HS-27A (cell line): Measurements from ENCODE around the gene SOCS3.
"Not testable (repeated sequence)": the region's sequence is repeated elsewhere in the genome, so short reads cannot be mapped to it uniquely, and the experiment has no call there.

ENCODE experiments used
- DNase-seq: peaks from one replicate; pipeline ENCODE4 v3.0.0-alpha.2; 2012; ENCODE audit warnings: low read depth, missing footprints

Gene SOCS3

GRCh38 chr17:78348055-78348770, 11.7 kb downstream of the SOCS3 start:
- no peak for DNase-seq

- no peak for DNase-seq
Measured at GRCh38 chr17:78347453-78347852, 12.4 kb downstream of the SOCS3 start.

- no peak for DNase-seq
Measured at GRCh38 chr17:78346605-78347250, 13.1 kb downstream of the SOCS3 start.

DNA sequence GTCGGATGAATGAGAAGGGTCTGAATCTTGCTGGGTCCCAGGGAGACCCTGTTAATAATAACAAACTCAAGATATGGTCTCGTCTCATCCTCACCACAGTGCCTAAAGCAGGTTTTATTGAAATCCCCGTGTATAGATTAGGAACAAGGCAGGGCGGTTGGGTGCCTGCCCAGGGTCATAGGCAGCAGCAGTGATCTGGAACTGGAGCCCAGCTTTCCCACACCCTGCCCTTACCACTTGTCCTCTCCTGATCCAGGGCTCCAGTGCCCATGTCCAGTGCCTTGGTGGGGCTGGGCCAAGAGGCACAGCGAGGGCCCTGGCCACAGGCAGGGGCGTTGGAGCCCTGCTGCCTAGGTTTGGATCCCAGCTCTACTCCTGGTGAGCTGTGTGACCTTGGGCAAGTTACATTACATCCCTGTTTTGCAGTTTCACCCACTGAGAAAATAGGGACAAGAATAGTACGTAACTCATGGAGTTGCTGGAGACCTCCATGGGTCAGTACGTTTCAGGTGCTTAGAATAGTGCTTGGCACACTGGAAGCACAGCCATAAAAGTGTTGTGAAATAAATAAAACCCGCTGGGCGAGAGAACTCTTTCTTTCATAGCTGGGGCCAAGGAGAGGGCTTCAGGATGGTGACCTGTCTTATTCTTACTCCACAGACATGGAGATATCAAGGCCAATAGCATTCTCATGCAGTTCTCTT, 13.9 kb downstream of the SOCS3 start:
- DNase-seq = no peak

GRCh38 chr17:78345172-78345571, 14.7 kb downstream of the SOCS3 start:
- DNase-seq = no peak

DNA sequence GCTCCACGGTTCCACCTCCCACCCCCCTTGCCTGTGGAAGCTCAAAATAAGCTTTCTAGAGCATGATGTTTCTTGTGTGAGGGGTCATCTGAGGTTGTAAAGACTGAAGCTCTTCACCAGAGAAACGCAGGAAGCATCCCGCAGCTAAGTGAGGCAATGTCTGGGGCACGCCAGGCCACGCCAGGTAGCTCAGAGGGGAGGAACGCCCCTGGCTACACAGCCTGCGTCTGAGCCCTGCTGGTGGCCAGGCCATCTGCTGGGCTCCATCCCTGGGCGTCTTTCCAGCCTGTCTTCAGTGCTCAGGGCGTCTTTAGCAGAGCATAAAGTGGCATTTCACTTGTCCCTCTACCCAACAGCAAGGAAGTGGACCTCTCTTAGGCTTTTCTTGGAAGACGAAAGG, 15.2 kb downstream of the SOCS3 start:
- no peak for DNase-seq

- DNase-seq = no peak
Measured at GRCh38 chr17:78343543-78344201, 16.2 kb downstream of the SOCS3 start.

- no peak for DNase-seq
Measured at GRCh38 chr17:78343187-78343542, 16.7 kb downstream of the SOCS3 start.

GRCh38 chr17:78342449-78343186, 17.3 kb downstream of the SOCS3 start:
- DNase-seq = no peak

DNA sequence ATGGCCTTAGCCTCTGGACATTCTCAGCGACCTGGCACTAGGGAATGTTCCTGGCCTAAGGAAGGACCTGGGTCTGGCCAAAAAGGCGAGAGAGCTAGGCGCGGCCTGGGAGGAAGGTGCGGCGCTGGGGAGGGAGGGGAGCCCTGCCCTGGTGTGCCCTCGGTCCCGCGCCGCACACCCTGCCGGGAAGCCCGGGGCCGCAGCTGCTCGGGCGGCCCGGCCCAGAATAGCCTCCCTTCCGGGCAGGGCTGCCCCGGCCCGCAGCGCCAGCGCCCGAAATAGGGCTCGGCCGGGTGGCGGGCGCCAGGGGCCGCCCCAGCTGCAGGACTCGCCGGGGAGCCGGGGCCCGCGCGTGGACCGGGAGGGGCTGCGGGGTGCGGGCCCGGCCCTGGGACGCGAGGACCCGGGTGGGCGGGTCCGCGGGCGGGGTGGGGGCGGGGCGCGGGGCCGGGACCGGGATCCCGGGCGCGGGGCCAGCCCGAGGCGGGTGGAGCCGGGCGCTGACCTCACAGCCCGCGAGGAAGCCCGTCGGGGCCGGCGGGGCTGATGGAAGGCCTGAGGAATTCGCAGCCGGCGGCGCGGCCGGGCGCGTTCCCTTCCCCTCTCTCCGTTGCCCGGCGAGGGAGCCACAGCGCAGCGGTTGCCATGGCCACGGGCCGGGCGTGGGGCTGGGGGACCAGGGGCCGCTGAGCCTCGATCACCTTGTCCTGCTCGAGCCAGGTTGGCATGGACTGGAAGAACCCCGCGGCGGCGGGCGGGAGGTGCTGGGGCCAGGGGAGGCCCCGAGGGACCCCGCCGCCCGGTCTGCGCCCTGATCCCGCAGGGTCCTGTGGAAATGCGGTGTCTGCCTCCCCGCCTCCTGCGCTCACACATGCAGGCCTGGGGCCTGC, 18.1 kb downstream of the SOCS3 start:
- DNase-seq = no peak

DNA sequence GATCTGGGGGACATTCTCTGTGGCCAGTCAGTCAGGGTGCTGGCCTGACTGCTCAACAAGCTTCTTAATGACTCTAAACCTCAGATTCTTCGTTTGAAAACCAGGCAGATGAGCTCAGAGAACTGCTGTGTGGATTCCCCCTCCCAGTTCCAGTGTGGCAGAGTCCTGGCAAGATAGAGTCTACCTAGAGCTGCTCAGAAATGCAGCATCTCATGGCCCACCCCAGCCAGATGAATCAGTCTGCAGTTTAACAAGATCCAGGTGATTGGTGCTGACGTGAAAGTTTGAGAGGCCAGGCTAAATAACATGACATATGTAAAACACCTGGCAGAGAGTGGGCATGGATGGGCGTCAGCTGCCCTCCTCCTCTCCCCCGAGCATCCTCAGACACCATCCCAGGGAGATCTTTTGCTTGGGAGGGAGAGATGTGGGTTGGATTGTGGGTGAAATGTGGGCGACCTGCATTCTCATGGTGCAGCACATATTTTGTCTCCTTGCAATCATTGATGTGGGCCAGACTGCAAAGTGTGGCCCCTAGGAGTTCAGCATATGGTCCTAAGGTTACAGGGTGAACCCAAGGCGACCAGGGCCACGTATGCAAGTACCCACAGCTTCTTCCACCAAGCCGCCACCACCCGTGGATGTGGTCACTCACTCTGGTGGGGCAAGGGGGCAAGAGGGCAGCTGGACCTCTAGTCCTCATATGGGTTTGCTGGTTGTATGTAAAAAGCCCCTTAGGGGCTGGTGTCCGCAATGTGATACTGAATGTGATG, 19.5 kb downstream of the SOCS3 start:
- no peak for DNase-seq

DNA sequence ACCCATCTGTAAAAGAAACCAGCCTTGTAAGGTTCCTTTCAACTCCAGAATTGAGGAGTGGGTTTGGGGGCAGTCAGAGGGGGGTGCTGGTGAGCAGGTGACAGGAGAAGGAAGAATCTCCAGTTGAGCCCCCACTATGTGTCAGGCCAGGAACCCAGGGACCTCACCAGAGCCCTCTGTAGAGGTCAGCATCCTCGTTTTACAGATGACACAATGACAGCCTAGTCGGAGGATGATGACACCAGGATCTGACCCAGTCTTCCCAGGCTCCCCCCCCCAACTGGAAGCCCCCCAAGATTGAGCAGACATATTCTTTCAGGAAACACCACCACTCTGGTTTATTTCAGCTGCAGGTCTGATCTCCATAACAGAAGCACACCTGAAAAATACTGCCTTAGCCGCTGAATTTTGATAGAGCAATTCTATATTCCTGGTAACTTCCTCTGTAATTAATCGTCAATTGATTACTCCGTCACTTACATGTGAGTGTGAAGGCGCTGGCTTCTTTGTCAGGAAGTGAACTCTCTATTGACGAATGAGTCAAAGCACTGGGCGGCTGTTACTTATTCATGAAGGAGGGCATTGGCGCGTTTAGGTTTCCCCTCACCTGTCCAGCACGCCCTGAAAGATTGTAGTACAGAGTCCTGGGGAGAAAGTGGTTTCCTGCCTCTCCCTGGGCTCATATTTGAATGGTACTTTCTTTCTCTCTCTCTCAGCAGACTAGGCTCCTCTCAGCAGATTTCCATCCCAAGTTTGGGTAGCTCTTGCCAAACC, 21.2 kb downstream of the SOCS3 start:
- no peak for DNase-seq

- DNase-seq = no peak
Measured at GRCh38 chr17:78337244-78338109, 22.4 kb downstream of the SOCS3 start.

- DNase-seq = no peak
Measured at GRCh38 chr17:78335209-78335608, 24.7 kb downstream of the SOCS3 start.

DNA sequence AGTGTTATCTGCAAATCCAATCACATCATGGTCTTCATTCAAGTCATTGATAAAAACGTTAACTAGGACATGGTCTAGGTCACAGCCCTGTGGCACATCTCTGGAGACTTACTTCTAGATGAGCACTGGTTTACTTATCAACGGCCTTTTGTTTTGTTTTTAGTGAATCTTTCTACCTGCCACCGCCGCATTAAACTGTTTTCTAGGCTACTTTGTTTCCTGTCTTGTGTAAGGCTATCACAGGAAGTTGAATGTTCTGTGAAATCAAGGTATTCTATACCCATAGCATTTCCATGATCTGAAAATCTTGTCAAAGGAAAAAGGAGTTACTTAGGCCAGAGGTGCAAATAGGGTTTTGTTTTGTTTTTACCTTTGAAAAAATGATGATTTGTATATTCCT, 26.9 kb downstream of the SOCS3 start:
- no peak for DNase-seq

DNA sequence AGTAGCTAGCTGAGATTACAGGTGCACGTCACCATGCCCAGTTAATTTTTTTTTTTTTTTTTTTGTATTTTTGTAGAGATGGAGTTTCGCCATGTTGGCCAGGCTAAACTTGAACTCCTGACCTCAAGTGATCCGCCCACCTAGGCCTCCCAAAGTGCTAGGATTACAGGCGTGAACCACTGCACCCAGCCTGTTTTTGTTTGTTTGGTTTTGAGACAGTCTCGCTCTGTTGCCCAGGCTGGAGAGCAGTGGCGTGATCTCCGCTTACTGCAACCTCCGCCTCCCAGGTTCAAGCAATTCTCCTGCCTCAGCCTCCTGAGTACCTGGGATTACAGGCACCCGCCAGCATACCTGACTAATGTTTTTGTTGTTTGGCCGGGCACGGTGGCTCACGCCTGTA, 28.5 kb downstream of the SOCS3 start:
- not testable (repeated sequence) for DNase-seq

GRCh38 chr17:78330570-78331224, 29.2 kb downstream of the SOCS3 start:
- DNase-seq = no peak
